GM19043 (cell line): ENCODE results near the gene B3GALT6.

Experiments used
- ATAC-seq: cut with Tn5 transposase; IDR thresholded peaks from one replicate; pipeline ENCODE4 v1.9.1; 2021; ENCODE audit warnings: low read depth; ENCODE audit not compliant: unreplicated experiment

B3GALT6 gene

GRCh38 chr1:1281533-1282321, 49.7 kb downstream of the B3GALT6 start:
- ATAC-seq: no peak

GRCh38 chr1:1282998-1283397, 51.0 kb downstream of the B3GALT6 start:
- no peak for ATAC-seq

- ATAC-seq: no peak
Observed at GRCh38 chr1:1283821-1284220, 51.8 kb downstream of the B3GALT6 start.
